Kasumi-1 (cell line): ENCODE results near the gene KRT79.
"Not testable (repeated sequence)": the region's sequence is repeated elsewhere in the genome, so short reads cannot be mapped to it uniquely, and the experiment has no call there.

Source experiments
- DNase-seq, 2 experiments: peaks; one replicate each; lab custom pipeline; 2025; lab: John Stamatoyannopoulos, UW

Gene KRT79

DNA sequence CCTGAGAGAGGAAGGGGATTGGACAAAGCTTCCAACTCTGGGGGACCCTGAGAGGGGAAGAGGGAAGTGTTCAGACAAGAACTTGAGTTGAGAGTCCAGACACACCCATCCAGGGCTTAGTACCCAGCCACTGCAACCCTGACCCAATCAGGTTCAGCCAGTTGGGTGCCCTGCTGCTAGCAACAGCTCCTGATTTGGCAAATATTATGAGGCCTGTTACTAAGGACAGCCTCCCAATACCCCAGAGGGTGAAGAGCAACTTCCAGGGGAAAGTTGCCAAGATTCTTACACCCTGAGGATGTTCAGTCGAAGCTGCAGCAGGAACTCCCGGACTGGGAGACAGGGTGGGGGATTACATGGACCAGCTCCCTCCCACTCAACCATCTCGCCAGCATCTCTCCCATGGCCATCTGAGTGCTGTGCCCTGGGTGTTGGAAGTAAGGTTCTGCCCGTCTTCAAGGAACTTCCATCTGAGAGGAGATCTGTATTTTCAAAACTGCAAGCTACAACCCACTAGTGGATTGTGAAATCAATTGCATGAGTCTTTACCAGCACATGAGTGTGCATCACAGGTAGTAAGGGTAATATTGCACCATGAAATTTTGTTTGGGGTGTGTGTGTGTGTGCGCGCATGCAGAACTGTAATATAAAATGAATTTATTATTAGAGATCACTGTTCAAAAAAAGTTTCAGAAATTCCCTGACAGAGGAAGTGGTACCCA lies 26.2 kb upstream of the KRT79 start:
- no peak for DNase-seq

- DNase-seq: no peak
Observed at GRCh38 chr12:52857500-52857899, 23.4 kb upstream of the KRT79 start.

DNA sequence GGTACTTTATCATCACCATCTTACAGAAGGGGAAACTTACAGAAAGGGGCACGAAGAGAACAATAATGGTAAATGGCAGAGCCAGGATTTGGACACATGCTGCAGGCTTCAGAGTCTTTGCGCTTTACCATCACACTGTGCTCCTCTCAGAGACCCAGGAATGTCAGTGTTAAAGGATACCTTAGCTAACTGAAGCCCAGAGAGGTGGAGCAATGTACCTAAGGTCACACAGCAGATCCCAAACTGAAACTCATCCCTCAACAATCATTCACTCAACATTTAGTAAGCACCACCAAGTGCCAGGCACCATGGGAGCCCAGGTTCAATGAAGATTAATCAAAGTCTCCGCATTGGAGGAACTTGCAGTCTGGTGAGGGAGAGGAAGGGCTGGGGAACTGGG lies 22.7 kb upstream of the KRT79 start:
- no peak for DNase-seq

DNA sequence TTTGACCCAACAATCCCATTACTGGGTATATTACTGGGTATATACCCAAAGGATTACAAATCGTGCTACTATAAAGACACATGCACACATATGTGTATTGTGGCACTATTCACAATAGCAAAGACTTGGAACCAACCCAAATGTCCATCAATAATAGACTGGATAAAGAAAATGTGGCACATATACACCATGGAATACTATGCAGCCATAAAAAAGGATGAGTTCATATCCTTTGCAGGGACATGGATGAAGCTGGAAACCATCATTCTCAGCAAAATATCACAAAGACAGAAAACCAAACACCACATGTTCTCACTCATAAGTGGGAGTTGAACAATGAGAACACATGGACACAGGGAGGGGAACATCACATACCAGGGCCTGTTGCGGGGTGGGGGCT lies 22.0 kb upstream of the KRT79 start:
- DNase-seq: not testable (repeated sequence)

DNA sequence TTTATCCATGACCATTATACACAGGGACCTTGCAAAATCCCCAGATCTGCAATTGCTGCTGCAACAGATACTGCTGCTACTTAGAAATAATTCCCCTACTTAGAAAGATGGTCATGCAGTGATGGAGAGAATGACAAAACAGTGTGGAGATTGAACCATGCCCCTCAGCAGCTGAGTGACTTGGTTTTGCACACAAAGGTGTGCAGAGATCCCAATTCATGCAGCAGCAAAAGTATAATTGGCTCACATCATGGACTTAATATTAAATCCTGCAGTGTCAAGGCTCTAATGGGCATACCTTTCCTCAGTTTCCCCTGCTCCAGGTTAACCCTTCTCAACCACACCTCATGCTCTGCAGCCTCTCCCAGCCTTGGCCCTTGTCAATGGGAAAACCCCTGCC lies 17.7 kb upstream of the KRT79 start:
- DNase-seq: no peak

DNA sequence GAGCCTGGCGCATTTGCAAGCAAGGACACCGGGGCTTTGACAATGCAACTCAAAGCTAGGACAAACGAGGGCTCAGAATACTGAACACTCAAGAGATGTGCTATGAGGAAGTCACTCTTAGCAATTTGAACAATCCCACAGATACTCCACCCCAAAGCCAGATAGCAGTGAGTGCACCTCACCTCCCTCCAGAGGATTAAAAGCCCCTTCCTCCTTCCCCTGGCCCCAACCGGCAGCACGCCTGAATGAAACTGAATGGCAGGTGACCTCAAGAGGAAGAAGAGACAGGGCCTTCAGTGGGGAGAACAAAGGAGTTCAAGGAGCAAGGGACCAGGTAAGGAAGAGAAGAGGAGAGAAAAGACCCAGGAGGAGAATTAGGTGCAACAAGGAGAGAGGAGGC lies 16.6 kb upstream of the KRT79 start:
- no peak for DNase-seq

DNA sequence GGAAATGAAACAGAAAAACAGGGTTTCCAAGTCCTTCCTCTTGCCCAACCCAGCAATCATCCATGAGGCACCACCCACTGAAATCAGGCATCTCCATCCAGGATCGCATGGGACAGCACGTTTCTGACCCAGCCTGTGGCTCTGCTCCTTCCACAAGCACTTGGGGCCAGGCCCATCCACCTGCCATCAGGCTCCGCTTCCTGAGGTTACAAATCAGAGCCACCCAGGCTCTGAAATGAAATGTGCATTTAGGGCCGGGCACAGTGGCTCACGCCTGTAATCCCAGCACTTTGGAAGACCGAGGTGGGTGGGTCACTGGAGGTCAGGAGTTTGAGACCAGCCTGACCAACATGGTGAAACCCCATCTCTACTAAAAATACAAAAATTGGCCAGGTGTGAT lies 15.4 kb upstream of the KRT79 start:
- DNase-seq: no peak

- DNase-seq: no peak
Observed at GRCh38 chr12:52848661-52849255, 14.6 kb upstream of the KRT79 start, which contains the start of gene KRT78. Gene KRT78 (minus strand): TSS chr12:52848994. CDS start chr12:52848930, 64 bp downstream.

- no peak for DNase-seq
Observed at GRCh38 chr12:52847335-52848102, 13.4 kb upstream of the KRT79 start.

GRCh38 chr12:52846356-52846970 lies 12.4 kb upstream of the KRT79 start:
- no peak for DNase-seq

GRCh38 chr12:52845946-52846345 lies 11.8 kb upstream of the KRT79 start:
- DNase-seq: no peak

DNA sequence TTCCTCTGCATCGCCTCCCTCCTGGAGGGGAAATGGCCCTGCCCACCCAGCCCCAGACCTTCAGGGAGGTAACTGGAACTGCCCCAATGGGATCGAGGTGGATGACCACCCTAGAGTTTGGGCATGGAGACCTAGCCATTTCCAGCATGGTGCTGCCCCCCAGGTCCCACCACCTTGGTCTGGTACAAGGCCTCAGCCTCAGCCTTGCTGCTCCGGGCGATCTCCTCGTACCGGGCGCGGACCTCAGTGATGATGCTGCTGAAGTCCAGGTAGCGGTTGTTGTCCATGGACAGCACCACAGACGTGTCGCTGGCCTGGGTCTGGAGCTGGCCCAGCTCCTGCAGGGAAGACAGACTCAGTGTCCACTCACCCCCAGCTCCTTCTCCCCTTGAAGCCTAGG lies 10.3 kb upstream of the KRT79 start:
- no peak for DNase-seq

GRCh38 chr12:52839436-52840105 lies 5.5 kb upstream of the KRT79 start:
- no peak for DNase-seq

DNA sequence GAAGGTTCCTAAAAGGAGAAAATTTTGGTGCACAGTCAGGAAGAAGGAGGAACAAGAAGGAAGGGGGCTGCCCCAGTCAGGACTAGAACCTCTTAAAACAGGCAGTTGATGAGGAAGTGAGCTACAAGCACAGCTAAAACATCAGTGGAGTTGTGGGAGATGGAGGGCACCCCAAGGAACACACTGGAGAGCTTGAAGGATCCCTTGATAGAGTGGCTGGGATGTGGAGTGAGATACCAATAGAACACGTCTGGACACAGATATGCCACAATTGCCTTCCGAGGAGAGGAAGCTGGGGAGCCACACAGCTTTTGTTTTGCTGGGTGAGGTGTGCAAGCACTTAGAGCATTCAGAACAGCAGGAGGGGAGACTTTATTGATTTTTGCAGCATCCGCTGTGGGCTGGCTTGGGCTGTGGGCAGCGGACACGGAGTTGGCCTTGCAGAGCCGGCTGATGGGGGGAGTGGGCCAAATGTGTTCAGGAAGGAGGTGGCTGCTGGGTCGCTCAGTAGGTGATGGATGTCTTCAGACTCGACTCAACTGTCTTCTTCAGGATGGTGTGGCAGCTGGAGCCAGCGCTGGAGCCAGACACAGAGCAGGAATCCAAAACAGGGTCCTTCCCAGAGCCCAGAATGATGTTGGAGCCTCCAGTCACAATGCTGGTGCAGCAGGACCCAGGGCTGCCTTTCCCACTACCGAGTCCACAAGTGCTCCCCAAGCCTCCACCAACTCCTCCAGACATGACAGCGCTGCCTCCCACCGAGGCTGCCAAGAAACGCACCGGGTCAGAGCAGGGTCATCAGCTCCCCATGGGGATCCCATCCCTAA lies 4.7 kb upstream of the KRT79 start:
- no peak for DNase-seq

- no peak for DNase-seq
Observed at GRCh38 chr12:52837781-52838608, 3.9 kb upstream of the KRT79 start.

DNA sequence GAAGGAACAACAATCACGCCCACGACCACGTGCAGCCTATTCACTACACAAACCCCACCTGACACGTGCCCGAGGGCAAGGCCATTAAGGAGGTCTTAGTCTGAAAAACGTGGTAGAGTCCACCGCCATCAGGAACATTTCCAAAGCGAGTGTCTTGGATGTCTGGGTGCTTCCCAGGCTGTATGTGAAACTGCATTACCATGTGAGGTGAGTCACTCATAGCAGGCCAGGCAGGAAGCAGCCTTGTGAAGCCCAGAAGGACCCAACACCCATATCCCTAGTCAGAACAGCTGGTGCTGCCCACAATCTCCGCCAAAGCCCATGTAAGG lies 3.3 kb upstream of the KRT79 start:
- no peak for DNase-seq

DNA sequence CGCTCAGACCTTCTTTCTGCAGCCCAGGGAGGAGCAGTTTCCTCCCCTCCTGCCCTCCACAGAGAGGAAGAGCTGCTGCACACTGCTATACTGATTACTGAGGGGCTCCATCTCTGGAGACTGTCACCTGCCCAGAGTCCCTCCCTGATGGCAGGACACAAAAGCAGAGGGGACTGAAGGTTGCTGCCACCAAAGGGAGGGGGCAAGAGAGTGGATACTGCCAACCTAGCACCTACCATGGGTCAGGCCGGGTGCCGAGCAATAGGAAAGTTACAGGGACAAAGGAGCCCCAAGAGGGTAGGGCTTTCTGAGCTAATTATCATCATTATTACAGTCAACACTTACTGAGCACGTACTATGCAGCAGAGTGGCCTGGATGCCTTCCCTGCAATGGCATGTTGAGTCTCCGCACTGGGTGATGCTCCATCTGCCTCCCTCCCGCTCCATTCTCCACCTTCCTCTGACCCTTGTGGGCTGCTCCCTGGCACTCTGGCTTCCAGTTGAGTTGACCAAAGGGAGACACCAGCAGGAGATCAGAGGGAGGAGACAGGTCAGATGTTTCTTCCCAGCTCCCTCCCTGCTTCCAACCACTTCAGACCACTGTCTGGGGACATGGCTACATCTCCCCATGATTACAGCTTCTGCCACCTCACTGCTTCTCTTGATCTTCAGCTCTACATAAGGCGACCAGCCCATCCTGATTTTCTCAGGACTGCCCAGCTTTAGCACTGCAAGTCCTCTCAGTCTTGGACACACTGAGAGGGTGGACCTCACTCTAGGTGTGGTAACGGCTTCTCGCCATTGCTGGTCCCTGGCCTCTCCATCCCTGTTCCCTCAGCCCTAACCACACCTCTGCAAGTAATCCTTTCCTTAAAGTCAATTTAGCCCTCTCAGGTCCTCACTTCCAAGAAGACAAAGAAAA lies 2.6 kb upstream of the KRT79 start:
- DNase-seq: no peak

DNA sequence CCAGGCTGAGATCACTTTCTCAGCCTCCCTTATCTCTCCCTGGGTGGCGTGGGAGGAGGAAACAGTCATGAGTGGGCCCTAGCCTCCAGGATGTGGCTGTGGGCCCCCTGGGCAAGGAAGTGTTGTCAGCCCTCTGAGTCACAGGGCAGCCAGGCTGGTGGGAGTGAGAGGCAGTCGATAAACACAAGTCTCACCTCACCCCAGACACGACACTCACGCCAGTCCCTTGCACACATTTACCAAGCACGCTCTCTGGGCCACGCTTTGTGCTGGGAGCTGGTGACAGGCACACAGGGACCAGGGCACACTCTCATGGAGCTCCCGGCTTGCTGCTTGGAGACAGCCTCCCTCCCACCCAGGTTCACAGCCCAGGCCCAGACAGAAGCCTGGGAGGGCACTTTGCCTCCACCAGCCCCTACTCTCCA lies 1.9 kb upstream of the KRT79 start:
- DNase-seq: no peak

- no peak for DNase-seq
Observed at GRCh38 chr12:52835271-52836041, 1.3 kb upstream of the KRT79 start.
